HG03432 (cell line): ENCODE measurements around the gene UGCG.
A peak's percentile ranks its signal among the peaks of the same experiment; 100 is the strongest.
"Not testable (repeated sequence)": the region's sequence is repeated elsewhere in the genome, so short reads cannot be mapped to it uniquely, and the experiment has no call there.

Experiments
- ATAC-seq: cut with Tn5 transposase; IDR thresholded peaks from one replicate; pipeline ENCODE4 v1.9.1; 2021; ENCODE audit warnings: mild to moderate bottlenecking, moderate library complexity; ENCODE audit not compliant: unreplicated experiment

UGCG gene

GRCh38 chr9:111890334-111890733 is 6.3 kb upstream of the UGCG start:
- ATAC-seq = no peak

- ATAC-seq = not testable (repeated sequence)
Measured at GRCh38 chr9:111890867-111891266, 5.7 kb upstream of the UGCG start.

GRCh38 chr9:111891910-111892499 is 4.6 kb upstream of the UGCG start:
- no peak for ATAC-seq

- peak; percentile 61 for ATAC-seq
Measured at GRCh38 chr9:111896942-111897600, 457 bp downstream of the UGCG start.

GRCh38 chr9:111897601-111898137 is 1.1 kb downstream of the UGCG start:
- ATAC-seq = peak; percentile 28

GRCh38 chr9:111898331-111899096 is 1.9 kb downstream of the UGCG start:
- no peak for ATAC-seq

- no peak for ATAC-seq
Measured at GRCh38 chr9:111900151-111900857, 3.7 kb downstream of the UGCG start.

- no peak for ATAC-seq
Measured at GRCh38 chr9:111900858-111901612, 4.4 kb downstream of the UGCG start.

GRCh38 chr9:111902391-111903139 is 6.0 kb downstream of the UGCG start:
- no peak for ATAC-seq

- not testable (repeated sequence) for ATAC-seq
Measured at GRCh38 chr9:111903535-111903934, 6.9 kb downstream of the UGCG start.

GRCh38 chr9:111904026-111904425 is 7.4 kb downstream of the UGCG start:
- ATAC-seq = no peak

GRCh38 chr9:111904891-111905291 is 8.3 kb downstream of the UGCG start:
- ATAC-seq = no peak

GRCh38 chr9:111907147-111907546 is 10.5 kb downstream of the UGCG start:
- ATAC-seq = no peak

GRCh38 chr9:111909444-111909843 is 12.8 kb downstream of the UGCG start:
- ATAC-seq = peak; percentile 57

GRCh38 chr9:111910428-111910827 is 13.8 kb downstream of the UGCG start:
- ATAC-seq = no peak

- ATAC-seq = no peak
Measured at GRCh38 chr9:111913159-111913558, 16.5 kb downstream of the UGCG start.

GRCh38 chr9:111914749-111915424 is 18.3 kb downstream of the UGCG start:
- no peak for ATAC-seq

- ATAC-seq = peak; percentile 28
Measured at GRCh38 chr9:111915425-111915758, 18.8 kb downstream of the UGCG start.

GRCh38 chr9:111916234-111916645 is 19.6 kb downstream of the UGCG start:
- ATAC-seq = peak; percentile 75
